K562 (cell line): ENCODE results near the gene PTPRM. TPM values are rescaled to one million over a fixed set of nuclear protein-coding genes. Genes with fewer than 3 reads are reported as not detected.

ENCODE experiments used
- CREB3L1 ChIP-seq: fragments of 450-650 bp; IDR thresholded peaks from 2 replicates; pipeline ENCODE4 v1.6.1; 2014; ENCODE audit warnings: low read depth, mild to moderate bottlenecking, moderate library complexity, borderline replicate concordance
- E2F6 ChIP-seq, 2 experiments: IDR thresholded peaks; 2 replicates each; pipeline ENCODE4 v1.6.1; 2011; ENCODE audit warnings: borderline replicate concordance in 1 of 2, control low read depth in 1 of 2, low read depth in 1 of 2, low read length in 1 of 2, mild to moderate bottlenecking in 1 of 2, mixed read lengths in 1 of 2, moderate library complexity in 1 of 2; ENCODE audit not compliant: insufficient read depth in 1 of 2, insufficient read length in 1 of 2, poor library complexity in 1 of 2, severe bottlenecking in 1 of 2; ENCODE audit errors: extremely low read depth in 1 of 2
- RBM14 ChIP-seq: fragments of 200-400 bp; formaldehyde crosslinking; IDR thresholded peaks from 2 replicates; pipeline ENCODE4 v1.6.1; 2018; ENCODE audit warnings: low read depth, mild to moderate bottlenecking, low read length, moderate library complexity, borderline replicate concordance; ENCODE audit not compliant: insufficient read depth
- TCFL5 ChIP-seq: fragments of 250-450 bp; sonication (Bioruptor Pico); conservative IDR thresholded peaks from 2 replicates; pipeline ENCODE4 v1.6.1; 2021; ENCODE audit warnings: mild to moderate bottlenecking, moderate library complexity, matching md5 sums
- ZBTB34 ChIP-seq: fragments of 250-450 bp; sonication (Bioruptor Pico); IDR thresholded peaks from 2 replicates; pipeline ENCODE4 v1.8.0; 2021; ENCODE audit warnings: mild to moderate bottlenecking, moderate library complexity
- ZNF274 ChIP-seq: IDR thresholded peaks from 2 replicates; pipeline ENCODE4 v1.6.1; 2011; ENCODE audit warnings: low read depth, mild to moderate bottlenecking, low read length, moderate library complexity, borderline replicate concordance
- polyA plus RNA-seq, 8 experiments: library from polyadenylated mRNA; depleted of rRNA in 4 of 8; stranded (reverse) in 5 of 8; unstranded in 3 of 8; fragments of >200 nt; fragmentation: Nextera tagmentation in 2 of 8; fragmentation: Illumina TruSeq in 1 of 8; extraction: Ambion mirVana in 2 of 8; extraction: Trizol in 1 of 8; gene quantifications; 2 replicates each; pipeline versions ENCODE4 v1.2.1 to v1.2.3, GENCODE V29; 2011 to 2014; ENCODE audit warnings: inconsistent platforms in 1 of 8, missing spikeins in 1 of 8
- total RNA-seq, 7 experiments: library from RNA; depleted of rRNA in 6 of 7; stranded (reverse); fragments of >200 nt in 6 of 7; fragmentation: Illumina TruSeq in 2 of 7; extraction: Trizol in 2 of 7; gene quantifications; 2 replicates each; pipeline versions ENCODE4 v1.2.1 to v1.2.3, GENCODE V29; 2011 to 2021; ENCODE audit warnings: low replicate concordance in 1 of 7

Gene PTPRM
- total and polyA plus RNA-seq, 9 of the 15 experiments (the other 6 are each of a cell fraction or from before 2014, with no cell fraction given), result 0.03 to 0.16 (median 0.08) TPM; not detected in 3

DNA sequence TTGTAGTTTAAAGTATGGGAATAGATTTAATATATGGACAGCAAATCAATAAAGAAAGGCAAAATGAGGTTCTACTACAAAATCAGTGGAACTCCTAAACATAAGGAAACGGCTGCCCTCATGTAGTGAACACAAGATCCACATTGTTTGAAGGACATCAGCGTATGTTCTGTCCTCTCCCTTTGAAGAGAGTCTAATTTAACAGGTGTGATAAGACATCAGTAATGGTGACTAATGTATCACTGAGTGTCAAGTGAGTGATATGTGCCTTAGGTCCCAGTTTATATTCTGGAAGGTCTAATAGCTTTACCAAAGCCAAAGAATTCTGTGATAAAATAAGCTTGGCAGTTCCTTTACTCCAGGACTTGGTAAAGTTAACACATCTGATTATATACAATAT, 248.7 kb downstream of the PTPRM start (continued):
- TF ChIP-seq ZBTB34 (CRISPR knock-in tag) (no peak), CREB3L1 (no peak), E2F6 (IDR thresholded peaks at IDR 0.05; ENCODE audit: borderline replicate concordance in 1 of 2, extremely low read depth in 1 of 2, insufficient read depth in 1 of 2, insufficient read length in 1 of 2, low read depth in 1 of 2, low read length in 1 of 2, poor library complexity in 1 of 2, severe bottlenecking in 1 of 2) (no peak), TCFL5 (CRISPR knock-in tag) (no peak), RBM14 (no peak), ZNF274 (no peak)
- TF ChIP-seq, all 486 proteins: peak for 0
